Measurements from ENCODE around the gene HSFX1.
"Not testable (repeated sequence)": the region's sequence is repeated elsewhere in the genome, so short reads cannot be mapped to it uniquely, and the experiment has no call there.

HSFX1 gene

DNA sequence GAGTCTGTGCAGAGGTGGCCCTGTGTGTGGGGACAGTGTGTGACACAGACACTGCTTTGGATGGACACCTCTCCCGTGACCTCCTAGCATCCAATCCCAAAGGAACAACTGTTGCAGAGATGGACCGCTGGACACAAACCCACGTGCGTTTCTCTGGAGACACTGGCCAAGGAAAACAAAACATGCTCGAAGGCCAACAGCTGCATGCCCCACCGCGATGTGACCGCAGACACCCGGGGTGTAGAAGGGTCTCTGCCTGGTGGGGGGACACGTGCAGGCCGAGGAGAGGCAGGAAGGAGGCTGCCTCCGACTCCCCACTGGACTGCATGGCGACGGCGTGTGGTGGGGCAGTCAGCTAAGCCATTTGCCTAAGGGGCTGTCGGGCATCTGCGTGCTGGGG is at the start of gene HSFX1:
TSS of gene HSFX1 (plus strand) at position 301 of the 400 bp plus-strand sequence. CDS start 614 bp downstream, outside the sequence.
- DNase-seq (ENCODE audit: low read depth in 2 of 2, low spot score in 1 of 2): not testable (repeated sequence)

DNA sequence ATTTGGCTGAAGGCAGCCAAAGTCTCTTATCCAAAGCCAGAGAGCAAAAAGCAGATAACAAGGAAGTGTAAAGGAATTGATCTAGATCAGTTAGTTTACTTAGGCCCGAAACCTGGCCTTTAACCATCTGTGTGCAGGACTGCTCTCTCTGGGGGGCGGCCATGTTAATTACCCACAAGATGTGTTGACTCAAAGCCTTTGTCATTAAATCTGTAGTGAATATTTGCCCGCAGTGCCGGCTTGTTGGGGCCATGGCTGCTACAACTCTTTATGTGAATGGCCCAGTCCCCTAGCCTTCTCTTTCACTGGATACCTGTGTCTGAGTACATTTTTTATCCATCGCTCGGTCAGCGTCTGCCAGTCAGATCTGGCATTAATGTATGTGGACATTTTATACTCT is 46.6 kb upstream of the HSFX1 start:
- not testable (repeated sequence) for DNase-seq (ENCODE audit: low read depth in 2 of 2, low spot score in 1 of 2)

- DNase-seq (ENCODE audit: low read depth in 2 of 2, low spot score in 1 of 2): not testable (repeated sequence)
Observed at GRCh38 chrX:149742269-149742668, 31.6 kb upstream of the HSFX1 start.

GRCh38 chrX:149746390-149747007 is 27.4 kb upstream of the HSFX1 start:
- DNase-seq (ENCODE audit: low read depth in 2 of 2, low spot score in 1 of 2): not testable (repeated sequence)

GRCh38 chrX:149757206-149758067 is 16.4 kb upstream of the HSFX1 start:
- DNase-seq (ENCODE audit: low read depth in 2 of 2, low spot score in 1 of 2): no peak

- DNase-seq (ENCODE audit: low read depth in 2 of 2, low spot score in 1 of 2): no peak
Observed at GRCh38 chrX:149758068-149758714, 15.7 kb upstream of the HSFX1 start.

DNA sequence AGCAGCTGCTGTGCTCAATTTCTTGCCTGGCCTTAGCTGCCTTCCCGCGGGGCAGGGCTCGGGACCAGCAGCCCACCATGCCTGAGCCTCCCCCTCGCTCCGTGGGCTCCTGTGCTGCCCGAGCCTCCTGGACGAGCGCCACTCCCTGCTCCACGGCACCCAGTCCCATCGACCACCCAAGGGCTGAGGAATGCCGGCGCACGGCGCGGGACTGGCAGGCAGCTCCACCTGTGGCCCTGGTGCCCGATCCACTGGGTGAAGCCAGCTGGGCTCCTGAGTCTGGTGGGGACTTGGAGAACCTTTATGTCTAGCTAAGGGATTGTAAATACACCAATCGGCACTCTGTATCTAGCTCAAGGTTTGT is 15.2 kb upstream of the HSFX1 start:
- not testable (repeated sequence) for DNase-seq (ENCODE audit: low read depth in 2 of 2, low spot score in 1 of 2)

DNA sequence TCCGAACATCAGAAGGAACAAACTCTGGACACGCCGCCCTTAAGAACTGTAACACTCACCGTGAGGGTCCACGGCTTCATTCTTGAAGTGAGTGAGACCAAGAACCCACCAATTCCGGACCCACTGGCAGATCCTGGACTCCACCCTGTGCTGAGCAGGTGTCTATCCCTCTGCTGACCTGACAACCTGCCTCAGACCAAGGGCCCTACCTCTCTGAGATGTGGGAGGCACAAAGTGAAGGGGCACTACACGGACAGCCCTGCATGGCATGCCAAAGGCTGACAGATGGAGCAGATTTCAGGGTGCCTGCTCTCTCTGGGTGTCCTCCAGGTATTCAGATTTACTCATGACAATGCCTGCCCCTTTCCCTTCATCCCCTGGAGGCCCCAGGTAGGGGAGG is 14.0 kb upstream of the HSFX1 start:
- DNase-seq (ENCODE audit: low read depth in 2 of 2, low spot score in 1 of 2): no peak

DNA sequence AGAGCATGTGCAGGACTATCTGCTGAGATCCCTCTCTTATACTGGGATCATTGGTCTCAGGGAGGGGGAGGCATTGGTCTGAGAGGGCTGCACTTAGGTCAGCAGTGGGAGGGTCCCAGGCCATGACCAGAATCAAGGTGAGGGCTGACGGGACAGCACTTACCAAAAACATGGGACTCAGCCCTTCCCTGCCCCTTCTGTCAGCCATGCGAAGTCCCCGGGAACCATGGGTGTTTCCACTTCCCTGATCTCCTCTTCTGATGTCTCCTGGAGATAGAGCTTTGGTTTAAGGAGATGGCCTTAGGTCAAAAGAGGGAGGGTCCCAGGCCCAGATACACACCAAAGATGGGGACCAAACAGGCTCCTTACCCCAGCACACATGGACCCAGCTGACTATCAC is 12.9 kb upstream of the HSFX1 start:
- DNase-seq (ENCODE audit: low read depth in 2 of 2, low spot score in 1 of 2): no peak

GRCh38 chrX:149761858-149762674 is 11.8 kb upstream of the HSFX1 start:
- DNase-seq (ENCODE audit: low read depth in 2 of 2, low spot score in 1 of 2): not testable (repeated sequence)

DNA sequence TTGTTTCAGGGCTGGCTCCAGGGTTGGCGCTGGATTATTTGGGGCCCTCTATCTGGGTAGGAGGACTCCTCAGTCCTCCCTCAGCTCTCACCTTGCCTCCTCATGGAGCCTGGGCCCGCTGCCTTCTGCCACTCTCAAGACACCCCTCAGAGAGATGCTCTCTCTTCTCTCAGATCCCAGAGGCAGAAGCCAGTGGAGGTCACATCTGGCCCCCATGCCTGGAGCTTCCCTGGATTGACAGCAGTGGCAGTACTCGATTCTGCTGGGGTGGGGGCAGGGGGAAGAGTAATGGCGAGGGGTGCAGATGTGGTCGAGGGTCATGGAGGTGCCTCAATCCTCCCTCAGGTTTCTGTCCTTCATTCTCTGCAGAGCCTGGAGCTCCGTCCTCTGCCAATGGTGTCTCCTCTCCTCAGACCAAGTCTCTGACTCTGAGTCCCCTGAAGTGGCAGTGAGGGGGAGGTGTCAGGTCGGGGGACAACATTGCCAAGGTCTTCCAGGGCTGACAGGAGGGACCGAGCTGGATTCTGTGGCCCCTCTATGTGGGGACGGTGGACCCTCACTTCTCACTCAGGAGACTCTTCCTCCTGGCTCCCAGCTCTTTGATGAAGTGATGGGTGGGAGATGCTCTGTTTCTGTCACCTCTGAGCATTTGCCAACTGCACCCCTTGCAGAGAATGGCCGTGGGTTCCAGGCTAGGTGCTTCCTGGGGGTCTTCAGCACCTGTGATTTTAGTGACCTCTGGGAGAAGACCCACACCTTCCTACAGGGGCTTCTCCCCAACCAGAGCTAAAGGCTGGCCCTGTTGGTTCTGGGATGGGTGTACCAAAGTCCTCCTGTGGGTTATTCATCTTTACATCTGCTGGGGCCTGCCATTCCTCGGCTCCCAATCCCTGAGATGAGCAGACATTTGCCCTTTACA is 10.9 kb upstream of the HSFX1 start:
- no peak for DNase-seq (ENCODE audit: low read depth in 2 of 2, low spot score in 1 of 2)

- not testable (repeated sequence) for DNase-seq (ENCODE audit: low read depth in 2 of 2, low spot score in 1 of 2)
Observed at GRCh38 chrX:149770344-149770743, 3.5 kb upstream of the HSFX1 start.

- not testable (repeated sequence) for DNase-seq (ENCODE audit: low read depth in 2 of 2, low spot score in 1 of 2)
Observed at GRCh38 chrX:149773026-149773425, 842 bp upstream of the HSFX1 start.

- not testable (repeated sequence) for DNase-seq (ENCODE audit: low read depth in 2 of 2, low spot score in 1 of 2)
Observed at GRCh38 chrX:149777999-149778398, 4.1 kb downstream of the HSFX1 start.

DNA sequence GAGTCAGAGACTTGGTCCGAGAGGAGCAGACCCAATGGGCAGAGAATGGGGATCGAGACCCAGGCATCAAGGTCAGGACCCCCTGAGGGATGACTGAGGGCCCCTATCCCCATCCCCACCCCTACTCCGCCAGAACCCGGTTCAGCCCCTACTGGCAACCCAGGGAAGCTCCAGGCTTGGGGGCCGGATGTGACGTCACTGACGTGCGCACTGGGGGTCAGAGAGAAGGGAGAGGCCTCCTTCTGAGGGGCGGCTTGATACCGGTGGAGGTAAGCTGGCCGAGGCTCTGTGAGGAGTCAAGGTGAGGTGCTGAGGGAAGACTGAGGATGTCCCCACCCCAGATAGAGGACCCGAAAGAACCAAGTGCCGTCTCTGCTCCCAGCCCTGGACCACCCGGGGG is 7.9 kb downstream of the HSFX1 start, which contains the start of gene MAGEA9:
TSS of gene MAGEA9 (plus strand) at position 204 of the 400 bp plus-strand sequence. CDS start 4,281 bp downstream, outside the sequence.
- not testable (repeated sequence) for DNase-seq (ENCODE audit: low read depth in 2 of 2, low spot score in 1 of 2)

GRCh38 chrX:149795531-149795930 is 21.7 kb downstream of the HSFX1 start:
- not testable (repeated sequence) for DNase-seq (ENCODE audit: low read depth in 2 of 2, low spot score in 1 of 2)

DNA sequence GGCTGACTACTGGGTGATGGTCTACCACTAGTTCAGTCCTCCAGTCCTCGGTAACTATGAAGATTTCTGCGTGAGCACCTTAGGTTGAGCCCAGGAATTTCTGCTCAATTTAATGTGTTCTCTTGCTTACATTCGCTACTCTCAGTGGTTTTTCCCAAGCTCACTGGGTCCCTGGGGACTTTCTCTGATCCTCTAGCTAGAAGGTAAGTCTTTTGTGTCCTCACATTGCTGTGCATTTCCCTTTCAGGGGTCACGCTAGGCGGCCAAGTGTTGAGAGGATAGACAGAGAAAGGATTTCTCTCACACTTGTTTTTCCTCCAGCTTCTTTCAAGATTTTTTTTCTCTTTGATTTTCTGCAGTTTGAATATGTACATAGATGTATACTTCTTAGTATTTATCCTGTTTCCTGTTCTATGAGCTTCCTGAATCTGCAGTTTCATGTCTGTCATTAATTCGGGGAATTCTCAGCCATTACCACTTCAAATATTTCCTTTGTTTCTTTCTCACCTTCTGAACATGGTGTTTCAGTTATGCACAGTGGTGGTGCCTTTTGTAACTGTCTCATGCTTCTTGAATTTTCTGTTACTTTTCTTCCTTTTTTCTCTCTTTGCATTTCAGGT is 25.3 kb downstream of the HSFX1 start:
- no peak for DNase-seq (ENCODE audit: low read depth in 2 of 2, low spot score in 1 of 2)

GRCh38 chrX:149799938-149800337 is 26.1 kb downstream of the HSFX1 start:
- DNase-seq (ENCODE audit: low read depth in 2 of 2, low spot score in 1 of 2): no peak

DNA sequence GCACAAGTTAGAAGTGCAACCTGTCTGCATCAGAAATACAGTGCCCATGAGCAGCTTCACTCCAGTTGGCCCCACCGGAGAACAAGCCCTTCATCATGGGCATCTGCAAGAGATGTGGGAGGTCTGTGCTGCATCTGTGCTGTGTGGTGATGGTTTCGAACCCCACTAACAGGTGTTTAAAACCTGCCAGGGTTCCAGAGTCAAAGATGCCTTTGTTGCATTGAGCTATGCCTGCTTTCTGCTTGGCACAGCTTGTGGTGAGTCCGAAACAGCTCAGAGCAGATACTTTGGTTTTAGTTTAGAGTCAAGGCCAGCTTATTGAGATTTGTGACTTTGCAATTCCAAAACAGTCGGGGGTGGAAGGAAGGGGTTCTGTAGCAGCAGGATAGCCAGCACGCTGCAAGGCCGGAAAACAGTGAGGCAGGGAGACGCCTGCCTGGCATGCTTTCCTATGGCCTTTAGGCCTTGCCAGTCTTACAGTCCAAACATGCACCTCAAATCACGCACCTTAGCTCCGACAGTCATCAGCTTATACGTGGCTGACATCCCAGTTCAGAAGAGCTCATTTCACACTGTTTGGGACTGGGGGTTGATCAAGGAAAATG is 29.7 kb downstream of the HSFX1 start:
- no peak for DNase-seq (ENCODE audit: low read depth in 2 of 2, low spot score in 1 of 2)
